Ovary (tissue), 3 donors: ENCODE measurements around the gene SPATA16.

Source experiments
- POLR2A ChIP-seq: fragments of 450-650 bp; IDR thresholded peaks from one replicate; pipeline ENCODE4 v1.6.1; 2017; ENCODE audit warnings: antibody characterized with exemption, mild to moderate bottlenecking, moderate library complexity
- TF ChIP-seq, protein P1 (sequence below), 3 donors: fragments of 450-650 bp in 2 of 3; fragments of 200-600 bp in 1 of 3; IDR thresholded peaks; one replicate each; pipeline versions ENCODE4 v1.5.1 to v1.8.0; 2016 to 2022; ENCODE audit warnings: antibody characterized with exemption in 3 of 3, mild to moderate bottlenecking in 1 of 3
- donor health status: DM: no; HTN: no; CAD: no.

GRCh38 chr3:172915911-172916514, 225.0 kb downstream of the SPATA16 start:
- TF ChIP-seq, protein P1, sequence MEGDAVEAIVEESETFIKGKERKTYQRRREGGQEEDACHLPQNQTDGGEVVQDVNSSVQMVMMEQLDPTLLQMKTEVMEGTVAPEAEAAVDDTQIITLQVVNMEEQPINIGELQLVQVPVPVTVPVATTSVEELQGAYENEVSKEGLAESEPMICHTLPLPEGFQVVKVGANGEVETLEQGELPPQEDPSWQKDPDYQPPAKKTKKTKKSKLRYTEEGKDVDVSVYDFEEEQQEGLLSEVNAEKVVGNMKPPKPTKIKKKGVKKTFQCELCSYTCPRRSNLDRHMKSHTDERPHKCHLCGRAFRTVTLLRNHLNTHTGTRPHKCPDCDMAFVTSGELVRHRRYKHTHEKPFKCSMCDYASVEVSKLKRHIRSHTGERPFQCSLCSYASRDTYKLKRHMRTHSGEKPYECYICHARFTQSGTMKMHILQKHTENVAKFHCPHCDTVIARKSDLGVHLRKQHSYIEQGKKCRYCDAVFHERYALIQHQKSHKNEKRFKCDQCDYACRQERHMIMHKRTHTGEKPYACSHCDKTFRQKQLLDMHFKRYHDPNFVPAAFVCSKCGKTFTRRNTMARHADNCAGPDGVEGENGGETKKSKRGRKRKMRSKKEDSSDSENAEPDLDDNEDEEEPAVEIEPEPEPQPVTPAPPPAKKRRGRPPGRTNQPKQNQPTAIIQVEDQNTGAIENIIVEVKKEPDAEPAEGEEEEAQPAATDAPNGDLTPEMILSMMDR (IDR thresholded peaks at IDR 0.05): no peak
- TF ChIP-seq POLR2A: no peak
